HG03575 (cell line): ENCODE measurements around the gene MPL.

Source experiments
- ATAC-seq: cut with Tn5 transposase; IDR thresholded peaks from one replicate; pipeline ENCODE4 v1.9.1; 2021; ENCODE audit not compliant: unreplicated experiment, insufficient number of reproducible peaks, low FRiP score; ENCODE audit errors: extremely low read depth

The MPL gene

DNA sequence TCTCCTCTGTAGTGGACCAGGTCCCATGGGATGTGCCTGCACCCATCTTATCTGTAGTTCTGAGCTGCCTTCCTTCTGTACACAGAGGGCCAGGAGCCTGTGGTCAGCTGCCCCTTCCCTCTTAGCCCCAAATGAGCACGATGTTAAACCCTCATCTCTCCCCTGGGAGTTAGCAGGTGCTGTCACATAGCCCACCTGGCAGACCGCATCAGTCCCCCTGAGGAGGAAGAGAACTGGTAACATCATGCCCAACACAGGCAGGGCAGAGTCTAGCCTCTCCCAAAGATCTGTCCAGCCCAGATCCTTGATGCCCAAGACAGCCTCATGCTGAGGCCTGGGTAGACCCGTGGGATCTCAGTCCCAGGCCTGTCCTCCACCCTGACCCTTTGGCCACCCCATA, 32.2 kb upstream of the MPL start:
- ATAC-seq, result no peak

DNA sequence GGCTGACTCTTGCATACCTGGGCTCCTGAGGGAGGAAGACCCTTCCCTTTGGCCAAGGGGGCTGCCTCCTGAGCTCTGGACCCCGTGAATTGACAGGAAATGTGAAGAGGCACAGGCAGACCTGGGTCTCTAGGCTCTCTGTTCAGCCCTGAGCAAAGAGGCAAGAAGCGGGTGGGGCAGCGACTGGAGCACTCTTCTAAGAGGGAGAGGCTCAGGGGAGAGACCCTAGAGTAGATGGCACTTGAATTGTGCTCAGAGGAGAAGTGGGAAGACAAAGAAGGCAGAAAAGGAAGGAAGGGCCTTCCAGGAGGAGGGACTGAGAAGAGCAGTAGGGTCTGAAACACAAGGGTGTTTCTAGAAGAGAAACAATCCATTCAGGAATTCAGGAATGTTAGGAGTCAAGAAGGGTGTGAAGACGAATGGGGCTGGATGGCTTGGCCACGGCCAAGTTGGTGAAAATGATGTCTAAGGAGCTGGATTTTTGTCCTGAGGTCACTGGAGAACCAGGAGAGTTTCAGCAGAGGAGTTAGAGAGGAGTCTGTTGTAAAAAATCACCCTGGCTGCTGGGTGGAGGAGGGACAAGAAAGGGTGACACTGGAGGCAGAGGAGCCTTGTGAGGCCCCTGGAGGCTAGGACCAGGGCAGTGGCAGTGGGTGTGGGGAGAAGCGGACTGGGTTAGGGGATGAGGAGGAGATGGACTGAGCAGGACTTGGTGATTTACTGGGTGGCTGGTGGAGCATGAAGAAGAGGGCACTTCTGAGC, 31.5 kb upstream of the MPL start:
- ATAC-seq, result no peak

DNA sequence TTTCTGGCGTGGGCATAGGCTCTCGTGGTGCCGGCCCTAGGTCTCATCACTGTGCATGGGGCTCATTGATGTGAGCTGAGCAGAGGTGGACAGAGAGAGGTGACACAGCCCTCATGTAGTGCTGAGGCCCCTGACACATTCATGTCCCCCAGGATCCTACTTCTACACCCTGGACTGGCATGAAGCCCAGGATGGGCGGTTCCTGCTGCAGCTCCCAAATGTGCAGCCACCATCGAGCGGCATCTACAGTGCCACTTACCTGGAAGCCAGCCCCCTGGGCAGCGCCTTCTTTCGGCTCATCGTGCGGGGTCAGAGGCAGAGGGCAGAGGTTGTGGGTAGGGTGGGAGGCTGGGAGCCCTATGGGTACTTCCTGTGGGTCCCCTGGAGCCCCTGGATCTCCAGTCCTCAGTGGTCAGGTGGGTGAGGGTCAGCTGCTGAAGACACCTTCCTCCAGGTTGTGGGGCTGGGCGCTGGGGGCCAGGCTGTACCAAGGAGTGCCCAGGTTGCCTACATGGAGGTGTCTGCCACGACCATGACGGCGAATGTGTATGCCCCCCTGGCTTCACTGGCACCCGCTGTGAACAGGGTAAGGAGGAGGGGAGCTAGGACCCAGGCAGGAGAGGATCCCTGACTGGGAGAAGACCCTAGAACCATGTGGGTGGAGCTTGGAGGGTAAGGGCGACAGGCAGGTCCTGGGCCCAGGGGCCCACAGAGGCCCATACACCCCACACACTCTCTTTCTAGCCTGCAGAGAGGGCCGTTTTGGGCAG, 30.7 kb upstream of the MPL start:
- no peak for ATAC-seq

GRCh38 chr1:43307458-43308158, 30.0 kb upstream of the MPL start:
- no peak for ATAC-seq

DNA sequence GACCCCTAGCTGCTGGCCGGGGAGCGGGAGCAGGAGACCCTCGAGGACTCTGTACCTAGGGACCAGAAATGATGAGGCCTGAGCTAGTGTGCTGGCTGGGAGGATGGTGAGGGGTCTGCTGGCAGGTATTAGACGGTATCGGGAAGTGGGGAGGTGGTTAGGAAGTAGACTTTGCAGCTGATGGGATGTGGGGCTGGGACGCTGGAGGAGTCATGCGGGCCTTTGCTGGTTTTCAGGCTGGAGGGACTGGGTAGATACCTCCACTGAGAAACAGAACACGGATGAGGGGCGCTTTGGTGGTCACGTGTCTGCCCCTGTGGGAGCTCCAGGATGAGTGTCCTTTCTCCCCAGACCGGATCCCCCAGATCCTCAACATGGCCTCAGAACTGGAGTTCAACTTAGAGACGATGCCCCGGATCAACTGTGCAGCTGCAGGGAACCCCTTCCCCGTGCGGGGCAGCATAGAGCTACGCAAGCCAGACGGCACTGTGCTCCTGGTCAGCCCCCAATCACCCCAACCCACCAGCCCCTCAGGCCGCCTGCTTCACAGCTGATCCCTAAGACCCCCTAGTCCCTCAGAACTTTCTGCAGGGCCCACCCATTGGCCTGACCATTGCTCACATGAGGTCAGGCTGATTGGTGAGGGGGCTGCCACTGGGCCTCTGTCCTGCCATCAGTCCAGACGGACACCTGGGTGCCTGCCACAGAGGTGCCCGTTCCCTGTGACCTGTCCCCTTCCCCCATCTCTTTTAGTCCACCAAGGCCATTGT, 28.8 kb upstream of the MPL start:
- no peak for ATAC-seq

GRCh38 chr1:43309405-43310025, 28.1 kb upstream of the MPL start:
- no peak for ATAC-seq

GRCh38 chr1:43311521-43311920, 26.1 kb upstream of the MPL start:
- ATAC-seq, result no peak

GRCh38 chr1:43312212-43312623, 25.4 kb upstream of the MPL start:
- no peak for ATAC-seq

GRCh38 chr1:43312663-43313515, 24.7 kb upstream of the MPL start:
- no peak for ATAC-seq

- ATAC-seq, result no peak
Measured at GRCh38 chr1:43313771-43314170, 23.8 kb upstream of the MPL start.

- ATAC-seq, result no peak
Measured at GRCh38 chr1:43314233-43314632, 23.4 kb upstream of the MPL start.

DNA sequence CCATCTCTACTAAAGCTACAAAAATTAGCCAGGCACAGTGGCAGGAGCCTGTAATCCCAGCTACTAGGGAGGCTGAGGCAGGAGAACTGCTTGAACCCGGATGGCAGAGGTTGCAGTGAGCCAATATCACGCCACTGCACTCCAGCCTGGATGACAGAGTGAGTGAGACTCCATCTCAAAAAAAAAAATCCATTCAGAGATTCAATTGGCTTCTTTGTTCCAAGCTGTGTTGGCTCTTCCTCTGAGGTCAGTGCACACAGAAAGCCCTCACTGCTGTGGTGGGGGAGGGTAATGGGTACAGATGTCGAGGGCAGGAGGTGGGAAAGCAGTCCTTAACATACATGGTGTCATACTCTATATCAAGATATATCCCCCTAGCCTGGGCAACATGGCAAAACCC, 22.1 kb upstream of the MPL start:
- no peak for ATAC-seq

GRCh38 chr1:43315963-43316737, 21.5 kb upstream of the MPL start:
- ATAC-seq, result no peak

DNA sequence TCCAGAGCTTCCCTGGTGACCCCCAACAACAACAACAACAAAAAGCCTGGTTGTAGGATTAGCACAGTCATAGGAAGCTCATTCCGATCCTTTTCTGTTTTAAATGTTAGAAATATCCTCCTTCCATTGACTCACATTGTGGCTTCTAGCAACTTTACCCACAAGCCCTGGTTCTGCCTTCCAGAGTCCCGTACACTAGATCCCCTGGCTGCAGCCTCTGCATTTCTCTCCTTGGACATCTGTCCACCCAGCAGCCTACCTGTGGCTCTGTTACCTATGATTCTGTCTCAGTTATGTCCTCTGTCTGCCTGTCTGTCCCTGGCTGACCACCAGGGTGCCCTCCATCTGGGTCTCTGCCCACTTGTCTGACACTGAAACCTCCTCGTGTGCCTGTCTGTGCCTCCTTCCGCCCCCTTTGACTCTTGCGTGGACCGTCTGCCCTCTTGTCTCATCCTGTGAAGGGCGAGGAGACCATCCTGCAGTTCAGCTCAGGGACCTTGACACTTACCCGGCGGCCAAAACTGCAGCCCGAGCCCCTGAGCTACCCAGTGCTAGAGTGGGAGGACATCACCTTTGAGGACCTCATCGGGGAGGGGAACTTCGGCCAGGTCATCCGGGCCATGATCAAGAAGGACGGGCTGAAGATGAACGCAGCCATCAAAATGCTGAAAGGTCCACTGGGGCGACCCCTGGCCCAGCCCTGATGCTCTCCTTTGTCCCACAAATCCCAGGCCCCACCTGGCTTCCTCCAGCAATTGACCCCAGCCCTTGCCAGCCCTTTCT, 20.7 kb upstream of the MPL start:
- no peak for ATAC-seq

- ATAC-seq, result no peak
Measured at GRCh38 chr1:43317817-43318471, 19.7 kb upstream of the MPL start.

DNA sequence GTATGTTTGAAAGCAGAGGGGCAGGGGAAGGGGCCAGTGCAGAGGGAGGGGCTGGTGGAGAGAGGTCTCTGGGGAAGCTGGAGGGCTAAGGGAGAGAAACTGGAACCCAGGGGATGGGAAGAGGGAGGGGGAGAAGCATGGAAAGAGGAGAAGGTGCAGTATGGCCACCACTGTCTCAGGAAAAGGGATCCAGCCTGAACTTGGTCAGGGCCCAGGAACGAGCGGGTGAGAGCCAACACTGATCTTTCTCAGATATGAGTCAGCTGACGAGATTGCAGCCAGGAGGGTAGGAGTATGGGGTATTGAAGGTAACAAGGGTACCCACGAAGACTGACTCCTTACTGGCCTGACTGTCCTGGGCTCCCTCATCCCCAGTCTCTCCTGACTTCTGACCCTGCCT, 18.8 kb upstream of the MPL start:
- no peak for ATAC-seq
